Choroid plexus epithelial cell (primary cell): ENCODE measurements around the gene CGB5.

Experiments
- DNase-seq: peaks from one replicate; pipeline ENCODE4 v3.0.0-alpha.2; 2010; ENCODE audit warnings: low read depth
- H3K4me3 ChIP-seq: 2 replicates; pipeline ENCODE4 v1.5.1; 2011; ENCODE audit warnings: low read depth, mild to moderate bottlenecking, control low read depth, low read length, moderate library complexity
- CTCF ChIP-seq: conservative IDR thresholded peaks from 2 replicates; pipeline ENCODE4 v1.5.1; 2011; ENCODE audit warnings: low read depth, mild to moderate bottlenecking, control low read depth, inconsistent platforms, low read length, moderate library complexity

CGB5 gene

GRCh38 chr19:49081273-49081672 is 37.6 kb downstream of the CGB5 start:
- H3K4me3 ChIP-seq: no peak overlapping the region
- no peak for DNase-seq
- no peak for TF ChIP-seq CTCF

- no peak for TF ChIP-seq CTCF
- peak overlapping the region; percentile 74 for H3K4me3 ChIP-seq
- DNase-seq: no peak
Measured at GRCh38 chr19:49084206-49085019, 40.8 kb downstream of the CGB5 start.

- peak within 1 kb of the TSS; percentile 74 for H3K4me3 ChIP-seq
- peak; percentile 100 for DNase-seq
- TF ChIP-seq CTCF: no peak
Measured at GRCh38 chr19:49085020-49085867, 41.6 kb downstream of the CGB5 start, which contains the start of gene SNRNP70. Gene SNRNP70, plus strand, starts transcription at chr19:49085451. Its CDS starts 964 bp downstream, at chr19:49086415.

GRCh38 chr19:49085868-49086232 is 42.2 kb downstream of the CGB5 start:
- TF ChIP-seq CTCF: no peak
- H3K4me3 ChIP-seq: peak overlapping the region; percentile 74
- DNase-seq: peak; percentile 25

- no peak for TF ChIP-seq CTCF
- H3K4me3 ChIP-seq: peak overlapping the region; percentile 74
- no peak for DNase-seq
Measured at GRCh38 chr19:49086296-49086695, 42.6 kb downstream of the CGB5 start.

GRCh38 chr19:49091391-49092038 is 47.9 kb downstream of the CGB5 start:
- no peak for TF ChIP-seq CTCF
- DNase-seq: no peak

More at GRCh38 chr19:49091391-49092038, 47.9 kb downstream of the CGB5 start:
- H3K4me3 ChIP-seq: no peak overlapping the region
